NCI-H524 (cell line): Measurements from ENCODE around the gene DKK3.
"Not testable (repeated sequence)": the region's sequence is repeated elsewhere in the genome, so short reads cannot be mapped to it uniquely, and the experiment has no call there.

Experiments
- DNase-seq, 2 experiments: peaks; one replicate each; lab custom pipeline; 2025; lab: John Stamatoyannopoulos, UW

Gene DKK3

GRCh38 chr11:12007769-12008737 is at the start of gene DKK3:
DKK3 (minus strand) TSS chr11:12008626; CDS start chr11:12008582, 44 bp downstream.
- no peak for DNase-seq

GRCh38 chr11:12057299-12057980 is 49.0 kb upstream of the DKK3 start:
- DNase-seq: no peak

- DNase-seq: no peak
Observed at GRCh38 chr11:12056119-12056518, 47.7 kb upstream of the DKK3 start.

GRCh38 chr11:12053606-12054361 is 45.4 kb upstream of the DKK3 start:
- no peak for DNase-seq

- peak in 1 of 2 experiments; percentile 9 for DNase-seq
Observed at GRCh38 chr11:12052676-12053605, 44.5 kb upstream of the DKK3 start.

GRCh38 chr11:12051287-12051662 is 42.8 kb upstream of the DKK3 start:
- no peak for DNase-seq

GRCh38 chr11:12050470-12051286 is 42.3 kb upstream of the DKK3 start:
- no peak for DNase-seq

GRCh38 chr11:12048936-12049790 is 40.7 kb upstream of the DKK3 start:
- no peak for DNase-seq

GRCh38 chr11:12046636-12047236 is 38.3 kb upstream of the DKK3 start:
- DNase-seq: no peak

- no peak for DNase-seq
Observed at GRCh38 chr11:12045914-12046635, 37.6 kb upstream of the DKK3 start.

GRCh38 chr11:12044799-12045198 is 36.4 kb upstream of the DKK3 start:
- DNase-seq: peak; percentile 52 to 65

GRCh38 chr11:12043959-12044791 is 35.7 kb upstream of the DKK3 start:
- DNase-seq: peak; percentile 33 to 74

GRCh38 chr11:12043221-12043620 is 34.8 kb upstream of the DKK3 start:
- peak in 1 of 2 experiments; percentile 44 for DNase-seq

- DNase-seq: no peak
Observed at GRCh38 chr11:12042215-12042676, 33.8 kb upstream of the DKK3 start.

GRCh38 chr11:12040719-12041118 is 32.3 kb upstream of the DKK3 start:
- not testable (repeated sequence) for DNase-seq

GRCh38 chr11:12032968-12033367 is 24.5 kb upstream of the DKK3 start:
- no peak for DNase-seq

GRCh38 chr11:12031856-12032544 is 23.6 kb upstream of the DKK3 start:
- DNase-seq: no peak
